H1 (cell line): ENCODE results near the gene FBXO11. TPM values are rescaled to one million over a fixed set of nuclear protein-coding genes. Genes with fewer than 3 reads are reported as not detected.

Source experiments
- CBX8 ChIP-seq: fragments of 300-800, 300-1000 bp; sonication (generic); IDR thresholded peaks from 2 replicates; pipeline ENCODE4 v1.7.1; 2016; ENCODE audit warnings: low read depth, low read length, borderline replicate concordance
- CEBPB ChIP-seq: IDR thresholded peaks from 2 replicates; pipeline ENCODE4 v1.6.1; 2012; ENCODE audit warnings: low read depth, low read length
- CREB1 ChIP-seq: IDR thresholded peaks from 2 replicates; pipeline ENCODE4 v1.6.1; 2012; ENCODE audit warnings: inconsistent platforms
- EGR1 ChIP-seq: IDR thresholded peaks from 2 replicates; pipeline ENCODE4 v1.6.1; 2011; ENCODE audit warnings: low read depth, low read length, borderline replicate concordance
- HDAC2 ChIP-seq, 2 experiments: fragments of 300-600 bp in 1 of 2; sonication (generic) in 1 of 2; IDR thresholded peaks; 2 replicates each; pipeline ENCODE4 v1.6.1; 2011 to 2012; ENCODE audit warnings: low read depth in 2 of 2, low read length in 2 of 2, mild to moderate bottlenecking in 2 of 2, moderate library complexity in 2 of 2, borderline replicate concordance in 1 of 2, inconsistent platforms in 1 of 2
- JUN ChIP-seq: IDR thresholded peaks from 2 replicates; pipeline ENCODE4 v1.6.1; 2011; ENCODE audit warnings: low read depth, mild to moderate bottlenecking, improper control_type of control experiment, low read length
- JUND ChIP-seq: IDR thresholded peaks from 2 replicates; pipeline ENCODE4 v1.6.1; 2011; ENCODE audit warnings: mild to moderate bottlenecking, improper control_type of control experiment, low read length
- MAFK ChIP-seq: IDR thresholded peaks from 2 replicates; pipeline ENCODE4 v1.6.1; 2012; ENCODE audit warnings: low read depth, mild to moderate bottlenecking, improper control_type of control experiment, low read length
- RAD21 ChIP-seq, 2 experiments: IDR thresholded peaks in 1 of 2; conservative IDR thresholded peaks in 1 of 2; 2 replicates each; pipeline ENCODE4 v1.6.1; 2011; ENCODE audit warnings: low read depth in 2 of 2, low read length in 2 of 2, improper control_type of control experiment in 1 of 2, inconsistent platforms in 1 of 2, mild to moderate bottlenecking in 1 of 2, moderate library complexity in 1 of 2
- RNF2 ChIP-seq: fragments of 200-900, 300-1000 bp; sonication (generic); IDR thresholded peaks from 2 replicates; pipeline ENCODE4 v1.7.1; 2016; ENCODE audit warnings: borderline replicate concordance, low read depth, mild to moderate bottlenecking, antibody characterized with exemption, low read length; ENCODE audit not compliant: poor library complexity, severe bottlenecking; ENCODE audit errors: missing control alignments
- SAP30 ChIP-seq: fragments of 300-600 bp; sonication (generic); IDR thresholded peaks from 2 replicates; pipeline ENCODE4 v1.7.1; 2012; ENCODE audit warnings: low read length, moderate library complexity, mild to moderate bottlenecking, inconsistent platforms; ENCODE audit not compliant: insufficient read depth, insufficient replicate concordance
- SIN3A ChIP-seq, 2 experiments: IDR thresholded peaks in 1 of 2; conservative IDR thresholded peaks in 1 of 2; 2 replicates each; pipeline ENCODE4 v1.6.1; 2011 to 2012; ENCODE audit warnings: low read length in 2 of 2, improper control_type of control experiment in 1 of 2, low read depth in 1 of 2, mild to moderate bottlenecking in 1 of 2
- SP1 ChIP-seq: IDR thresholded peaks from 2 replicates; pipeline ENCODE4 v1.6.1; 2011; ENCODE audit warnings: low read depth, low read length
- SUZ12 ChIP-seq: fragments of 200-600 bp; sonication (generic); IDR thresholded peaks from 2 replicates; pipeline ENCODE4 v1.6.1; 2012; ENCODE audit warnings: mild to moderate bottlenecking, inconsistent platforms, low read length, moderate library complexity, mixed read lengths
- polyA plus RNA-seq, 7 experiments: library from polyadenylated mRNA; depleted of rRNA in 3 of 7; stranded (reverse) in 5 of 7; unstranded in 2 of 7; fragments of >200 nt in 5 of 7; fragments of 200-250 nt in 2 of 7; gene quantifications; 1 replicate in 5 of 7; 2 replicates in 1 of 7; 4 replicates in 1 of 7; pipeline versions ENCODE4 v1.2.1 to v1.2.3, GENCODE V29; 2011 to 2013; ENCODE audit warnings: missing spikeins in 2 of 7, mixed read lengths in 2 of 7
- total RNA-seq: library from RNA; stranded (reverse); fragmentation: NEBNext Ultra II Directional; extraction: Animal tissue kit (Norgen Biotek cat#: 25700); gene quantifications from 2 replicates; pipeline ENCODE4 v1.2.1, GENCODE V29; 2021
- TF ChIP-seq, protein P1 (sequence below): IDR thresholded peaks from 2 replicates; pipeline ENCODE4 v1.6.1; 2011; ENCODE audit warnings: low read length, improper control_type of control experiment
- TF ChIP-seq, protein P2 (sequence below): IDR thresholded peaks from 2 replicates; pipeline ENCODE4 v1.6.1; 2012; ENCODE audit warnings: low read length, inconsistent platforms

FBXO11 gene
- total and polyA plus RNA-seq, 2 of the 8 experiments (the other 6 are each of a cell fraction or from before 2014, with no cell fraction given), result 21.7 to 57.3 TPM

DNA sequence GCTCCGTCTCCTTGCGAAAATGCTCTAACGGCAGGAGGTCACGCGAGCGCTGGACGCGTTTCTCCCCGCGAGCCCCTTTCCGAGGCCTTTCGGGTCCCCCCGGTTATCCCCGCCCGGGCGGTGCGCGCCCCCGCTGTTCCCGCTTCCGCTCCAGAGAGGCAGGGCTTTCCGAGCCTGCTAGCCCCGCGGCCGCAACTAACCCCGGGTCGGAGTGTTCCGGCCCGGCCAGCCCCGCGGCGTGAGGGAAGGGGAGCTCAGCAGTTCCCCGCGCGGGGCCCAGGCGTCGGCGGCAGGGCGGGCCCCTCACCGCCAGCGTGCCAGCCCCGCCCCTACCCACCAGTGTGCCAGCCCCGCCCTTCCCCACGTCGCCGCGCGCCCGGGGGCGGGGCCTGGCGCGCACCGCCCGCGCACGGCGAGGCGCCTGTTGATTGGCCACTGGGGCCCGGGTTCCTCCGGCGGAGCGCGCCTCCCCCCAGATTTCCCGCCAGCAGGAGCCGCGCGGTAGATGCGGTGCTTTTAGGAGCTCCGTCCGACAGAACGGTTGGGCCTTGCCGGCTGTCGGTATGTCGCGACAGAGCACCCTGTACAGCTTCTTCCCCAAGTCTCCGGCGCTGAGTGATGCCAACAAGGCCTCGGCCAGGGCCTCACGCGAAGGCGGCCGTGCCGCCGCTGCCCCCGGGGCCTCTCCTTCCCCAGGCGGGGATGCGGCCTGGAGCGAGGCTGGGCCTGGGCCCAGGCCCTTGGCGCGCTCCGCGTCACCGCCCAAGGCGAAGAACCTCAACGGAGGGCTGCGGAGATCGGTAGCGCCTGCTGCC, 123.4 kb downstream of the FBXO11 start, which contains the start of gene MSH6 (continued):
- TF ChIP-seq MAFK, result no peak
- TF ChIP-seq SIN3A (conservative IDR thresholded peaks at IDR 0.05 in 1 of 2, IDR thresholded peaks at IDR 0.05 in 1 of 2; ENCODE audit: low read depth in 1 of 2, low read length in 2 of 2), result peak in 1 of 2 experiments; percentile 21; a peak in 1 of 4 replicates
- no peak for TF ChIP-seq JUN
- TF ChIP-seq, protein P1, sequence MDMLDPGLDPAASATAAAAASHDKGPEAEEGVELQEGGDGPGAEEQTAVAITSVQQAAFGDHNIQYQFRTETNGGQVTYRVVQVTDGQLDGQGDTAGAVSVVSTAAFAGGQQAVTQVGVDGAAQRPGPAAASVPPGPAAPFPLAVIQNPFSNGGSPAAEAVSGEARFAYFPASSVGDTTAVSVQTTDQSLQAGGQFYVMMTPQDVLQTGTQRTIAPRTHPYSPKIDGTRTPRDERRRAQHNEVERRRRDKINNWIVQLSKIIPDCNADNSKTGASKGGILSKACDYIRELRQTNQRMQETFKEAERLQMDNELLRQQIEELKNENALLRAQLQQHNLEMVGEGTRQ, result no peak
- TF ChIP-seq CREB1, result peak; percentile 24
- TF ChIP-seq SP1, result no peak
- 0 out of 2 replicates have a peak, but pooled peaks have one; percentile 35 for TF ChIP-seq EGR1
- no peak for TF ChIP-seq SUZ12
- TF ChIP-seq, protein P2, sequence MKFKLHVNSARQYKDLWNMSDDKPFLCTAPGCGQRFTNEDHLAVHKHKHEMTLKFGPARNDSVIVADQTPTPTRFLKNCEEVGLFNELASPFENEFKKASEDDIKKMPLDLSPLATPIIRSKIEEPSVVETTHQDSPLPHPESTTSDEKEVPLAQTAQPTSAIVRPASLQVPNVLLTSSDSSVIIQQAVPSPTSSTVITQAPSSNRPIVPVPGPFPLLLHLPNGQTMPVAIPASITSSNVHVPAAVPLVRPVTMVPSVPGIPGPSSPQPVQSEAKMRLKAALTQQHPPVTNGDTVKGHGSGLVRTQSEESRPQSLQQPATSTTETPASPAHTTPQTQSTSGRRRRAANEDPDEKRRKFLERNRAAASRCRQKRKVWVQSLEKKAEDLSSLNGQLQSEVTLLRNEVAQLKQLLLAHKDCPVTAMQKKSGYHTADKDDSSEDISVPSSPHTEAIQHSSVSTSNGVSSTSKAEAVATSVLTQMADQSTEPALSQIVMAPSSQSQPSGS, result no peak
- no peak for TF ChIP-seq SAP30
- TF ChIP-seq RAD21 (IDR thresholded peaks at IDR 0.05 in 1 of 2, conservative IDR thresholded peaks at IDR 0.05 in 1 of 2; ENCODE audit: low read depth in 2 of 2, low read length in 2 of 2), result no peak
- TF ChIP-seq JUND, result no peak
- TF ChIP-seq CEBPB, result no peak
- no peak for TF ChIP-seq CBX8
- TF ChIP-seq HDAC2 (IDR thresholded peaks at IDR 0.05; ENCODE audit: borderline replicate concordance in 1 of 2, low read depth in 2 of 2, low read length in 2 of 2), result peak; percentile 17 to 65; a peak in 1 of 4 replicates
- TF ChIP-seq RNF2, result no peak
